SU-DHL-6 (cell line): ENCODE measurements around the gene CCNI.

Experiments used
- H2AFZ ChIP-seq: fragments of 200-600 bp; sonication (generic); 2 replicates; pipeline ENCODE4 v1.6.1; 2014; ENCODE audit warnings: low read depth, mild to moderate bottlenecking, moderate library complexity, mixed read lengths, antibody characterized with exemption, low read length; ENCODE audit not compliant: severe bottlenecking
- H3F3A ChIP-seq: fragments of 200-600 bp; shearing (Covaris generic); 2 replicates; pipeline ENCODE4 v1.6.0; 2016; ENCODE audit warnings: antibody characterized with exemption, mild to moderate bottlenecking; ENCODE audit not compliant: insufficient read depth
- H3K27ac ChIP-seq: fragments of 200-600 bp; sonication (generic); 2 replicates; pipeline ENCODE4 v1.5.1; 2016; ENCODE audit warnings: low read depth, mild to moderate bottlenecking, low read length, moderate library complexity, mixed read lengths
- H3K27me3 ChIP-seq: fragments of 200-600 bp; sonication (generic), shearing (Covaris generic); 2 replicates; pipeline ENCODE4 v1.6.0; 2014; ENCODE audit warnings: mild to moderate bottlenecking, low read length
- H3K36me3 ChIP-seq: fragments of 200-600 bp; sonication (generic); 2 replicates; pipeline ENCODE4 v1.6.1; 2014; ENCODE audit warnings: mild to moderate bottlenecking, low read length, mixed read lengths
- H3K4me2 ChIP-seq: fragments of 300-600, 200-600 bp; shearing (Covaris generic), sonication (generic); 2 replicates; pipeline ENCODE4 v1.6.0; 2014; ENCODE audit warnings: low read length, low read depth, mild to moderate bottlenecking; ENCODE audit not compliant: poor library complexity, severe bottlenecking
- H3K4me3 ChIP-seq: fragments of 200-600 bp; sonication (generic); 2 replicates; pipeline ENCODE4 v1.5.1; 2014; ENCODE audit warnings: antibody characterized with exemption, low read length, mild to moderate bottlenecking, mixed read lengths; ENCODE audit not compliant: insufficient read depth, poor library complexity, severe bottlenecking
- H3K79me2 ChIP-seq: fragments of 200-600 bp; sonication (generic); 2 replicates; pipeline ENCODE4 v1.6.1; 2014; ENCODE audit warnings: mild to moderate bottlenecking, low read length, moderate library complexity; ENCODE audit not compliant: insufficient read depth
- H3K9ac ChIP-seq: fragments of 200-600 bp; sonication (generic); 2 replicates; pipeline ENCODE4 v1.7.0; 2014; ENCODE audit warnings: mild to moderate bottlenecking, low read length
- H3K9me2 ChIP-seq: fragments of 200-600 bp; sonication (generic); replicated peaks from 2 replicates; pipeline ENCODE4 v1.6.1; 2014; ENCODE audit warnings: low read length; ENCODE audit not compliant: insufficient read depth
- H3K9me3 ChIP-seq: fragments of 200-600 bp; sonication (generic); 2 replicates; pipeline ENCODE4 v1.6.1; 2014; ENCODE audit warnings: low read length, mixed read lengths; ENCODE audit not compliant: insufficient read depth
- H4K20me1 ChIP-seq: fragments of 200-600 bp; sonication (generic); 2 replicates; pipeline ENCODE4 v1.6.1; 2014; ENCODE audit warnings: low read depth, mild to moderate bottlenecking, antibody characterized with exemption, low read length, moderate library complexity, mixed read lengths
- CTCF ChIP-seq: fragments of 200-600 bp; sonication (generic); IDR thresholded peaks from one replicate; pipeline ENCODE4 v1.5.1; 2017; ENCODE audit warnings: antibody characterized with exemption, mild to moderate bottlenecking, low read length, moderate library complexity; ENCODE audit not compliant: insufficient read depth, poor library complexity, severe bottlenecking
- EZH2phosphoT487 ChIP-seq: fragments of 200-600 bp; sonication (generic), shearing (Covaris generic); conservative IDR thresholded peaks from 2 replicates; pipeline ENCODE4 v1.6.1; 2018; ENCODE audit warnings: mild to moderate bottlenecking, antibody characterized with exemption, low read length, moderate library complexity, mixed read lengths

CCNI gene

GRCh38 chr4:77003400-77003799 lies 72.4 kb downstream of the CCNI start:
- H3K27me3 ChIP-seq = no peaks in the 10 kb centered on the region
- H3K79me2 ChIP-seq = no peaks in the 10 kb centered on the region
- H3K4me3 ChIP-seq = no peak overlapping the region
- H3K9ac ChIP-seq = no peak overlapping the region
- H3K9me3 ChIP-seq = no peaks in the 10 kb centered on the region
- H3K9me2 ChIP-seq = no peaks in the 10 kb centered on the region
- no peak overlapping the region for H3K27ac ChIP-seq
- no peak overlapping the region for H2AFZ ChIP-seq
- H4K20me1 ChIP-seq = no peaks in the 10 kb centered on the region
- no peak overlapping the region for H3K4me2 ChIP-seq
- TF ChIP-seq CTCF (no peak), EZH2phosphoT487 (no peak)
- H3F3A ChIP-seq = no peaks in the 10 kb centered on the region
- no peaks in the 10 kb centered on the region for H3K36me3 ChIP-seq

DNA sequence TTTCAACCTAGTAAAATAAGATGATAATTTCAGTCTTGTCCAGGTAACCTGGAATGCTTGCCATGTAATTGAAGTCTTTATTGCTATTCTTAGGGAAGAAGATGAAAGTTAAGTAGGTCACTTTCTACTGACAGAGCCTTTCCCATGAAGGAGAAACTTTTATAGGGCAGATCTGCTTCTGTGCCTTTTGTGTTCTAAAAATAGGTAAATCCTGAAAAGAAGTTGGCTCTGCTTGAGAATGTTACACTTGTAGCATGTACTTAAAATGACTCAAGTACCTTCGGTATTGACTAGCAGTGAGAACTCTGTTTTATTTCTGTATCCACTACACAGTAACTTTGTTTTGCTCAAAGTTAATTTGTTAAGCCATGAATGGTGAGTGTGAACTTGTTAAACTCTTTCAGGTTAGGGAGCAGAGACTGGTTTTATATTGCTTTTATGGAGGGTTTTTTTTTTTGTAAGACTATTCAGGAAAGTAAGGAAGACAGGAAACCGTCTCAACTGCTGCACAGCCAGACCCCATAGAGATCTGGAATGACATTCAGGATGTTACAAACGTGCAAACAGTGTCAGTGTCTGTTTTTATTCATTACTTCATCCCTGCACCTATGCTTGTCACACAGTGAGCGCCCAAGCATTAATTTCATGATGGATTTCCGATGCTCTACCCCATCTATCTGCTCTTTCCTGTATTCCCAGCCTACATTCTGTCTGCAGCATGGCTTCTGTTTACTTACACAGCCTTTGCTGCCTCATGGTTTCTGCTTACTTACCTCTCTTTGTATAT lies 73.3 kb downstream of the CCNI start:
- Histone ChIP-seq H3F3A (no peaks in the 10 kb centered on the region), H3K9ac (no peak overlapping the region), H3K36me3 (no peaks in the 10 kb centered on the region)

DNA sequence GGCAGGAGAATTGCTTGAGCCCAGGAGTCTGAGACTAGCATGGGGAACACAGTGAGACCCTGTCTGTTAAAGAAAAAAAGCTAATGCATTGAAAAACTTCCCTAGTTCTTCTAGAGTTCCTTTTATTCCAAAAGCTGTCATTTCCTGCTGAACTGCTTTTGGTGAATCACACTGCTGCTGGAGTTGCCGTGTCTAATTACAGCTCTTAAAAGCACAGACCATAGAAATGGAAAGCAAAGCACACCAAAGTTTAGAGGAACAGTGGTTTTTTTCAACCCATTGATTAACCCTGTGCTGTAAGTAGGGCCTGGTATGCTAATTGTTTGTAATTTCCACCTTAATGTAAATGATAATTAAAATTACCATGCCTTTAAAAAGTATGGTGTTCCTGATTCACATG lies 73.9 kb downstream of the CCNI start:
- H3K4me2 ChIP-seq = no peak overlapping the region
- H2AFZ ChIP-seq = no peak overlapping the region
- H3K27me3 ChIP-seq = no peaks in the 10 kb centered on the region
- no peaks in the 10 kb centered on the region for H3K36me3 ChIP-seq
- TF ChIP-seq CTCF (no peak), EZH2phosphoT487 (no peak)
- no peaks in the 10 kb centered on the region for H3F3A ChIP-seq
- H3K27ac ChIP-seq = no peak overlapping the region
- no peaks in the 10 kb centered on the region for H3K9me2 ChIP-seq
- H3K9ac ChIP-seq = no peak overlapping the region
- H3K9me3 ChIP-seq = no peaks in the 10 kb centered on the region
- H4K20me1 ChIP-seq = no peaks in the 10 kb centered on the region
- H3K4me3 ChIP-seq = no peak overlapping the region
- no peaks in the 10 kb centered on the region for H3K79me2 ChIP-seq

More for the DNA sequence above, 73.3 kb downstream of the CCNI start:
- no peak overlapping the region for H3K4me3 ChIP-seq
- H3K9me3 ChIP-seq = no peaks in the 10 kb centered on the region
- TF ChIP-seq CTCF (no peak), EZH2phosphoT487 (no peak)
- H3K9me2 ChIP-seq = no peaks in the 10 kb centered on the region
- H4K20me1 ChIP-seq = no peaks in the 10 kb centered on the region
- no peak overlapping the region for H3K27ac ChIP-seq
- no peak overlapping the region for H3K4me2 ChIP-seq
- no peak overlapping the region for H2AFZ ChIP-seq
- no peaks in the 10 kb centered on the region for H3K27me3 ChIP-seq
- no peaks in the 10 kb centered on the region for H3K79me2 ChIP-seq
